ELF-1 (cell line): ENCODE data around the gene NAMPT.
"Not testable (repeated sequence)": the region's sequence is repeated elsewhere in the genome, so short reads cannot be mapped to it uniquely, and the experiment has no call there.

ENCODE experiments used
- DNase-seq: peaks from one replicate; pipeline ENCODE4 v3.0.0-alpha.2; 2016; ENCODE audit warnings: low read depth, low spot score

The NAMPT gene

GRCh38 chr7:106231856-106232490 is 52.8 kb downstream of the NAMPT start:
- peak; percentile 40 for DNase-seq

- no peak for DNase-seq
Measured at GRCh38 chr7:106225856-106226255, 58.9 kb downstream of the NAMPT start.

- no peak for DNase-seq
Measured at GRCh38 chr7:106224797-106225196, 60.0 kb downstream of the NAMPT start.

- DNase-seq: peak; percentile 64
Measured at GRCh38 chr7:106223156-106223555, 61.6 kb downstream of the NAMPT start.

GRCh38 chr7:106222545-106222944 is 62.2 kb downstream of the NAMPT start:
- no peak for DNase-seq

- DNase-seq: peak; percentile 22
Measured at GRCh38 chr7:106220307-106220706, 64.5 kb downstream of the NAMPT start.

- peak; percentile 23 for DNase-seq
Measured at GRCh38 chr7:106219170-106219569, 65.6 kb downstream of the NAMPT start.

- no peak for DNase-seq
Measured at GRCh38 chr7:106218546-106218945, 66.2 kb downstream of the NAMPT start.

- peak; percentile 20 for DNase-seq
Measured at GRCh38 chr7:106216923-106217542, 67.8 kb downstream of the NAMPT start.

GRCh38 chr7:106216517-106216922 is 68.3 kb downstream of the NAMPT start:
- no peak for DNase-seq

- DNase-seq: no peak
Measured at GRCh38 chr7:106215868-106216516, 68.8 kb downstream of the NAMPT start.

GRCh38 chr7:106208944-106209343 is 75.8 kb downstream of the NAMPT start:
- DNase-seq: not testable (repeated sequence)

GRCh38 chr7:106206826-106207541 is 77.8 kb downstream of the NAMPT start:
- no peak for DNase-seq

GRCh38 chr7:106205621-106206222 is 79.1 kb downstream of the NAMPT start:
- no peak for DNase-seq

GRCh38 chr7:106203473-106203872 is 81.3 kb downstream of the NAMPT start:
- no peak for DNase-seq

GRCh38 chr7:106201164-106201563 is 83.6 kb downstream of the NAMPT start:
- DNase-seq: no peak

GRCh38 chr7:106199813-106200364 is 84.9 kb downstream of the NAMPT start:
- DNase-seq: no peak

GRCh38 chr7:106199024-106199423 is 85.8 kb downstream of the NAMPT start:
- DNase-seq: no peak
